ENCODE results near the gene ZNF319. TPM values are rescaled to one million over a fixed set of nuclear protein-coding genes. Genes with fewer than 3 reads are reported as not detected.

The ZNF319 gene
- total and polyA plus RNA-seq, 7 experiments from 2014 or later = 4.4 to 20.8 (median 12.5) TPM

DNA sequence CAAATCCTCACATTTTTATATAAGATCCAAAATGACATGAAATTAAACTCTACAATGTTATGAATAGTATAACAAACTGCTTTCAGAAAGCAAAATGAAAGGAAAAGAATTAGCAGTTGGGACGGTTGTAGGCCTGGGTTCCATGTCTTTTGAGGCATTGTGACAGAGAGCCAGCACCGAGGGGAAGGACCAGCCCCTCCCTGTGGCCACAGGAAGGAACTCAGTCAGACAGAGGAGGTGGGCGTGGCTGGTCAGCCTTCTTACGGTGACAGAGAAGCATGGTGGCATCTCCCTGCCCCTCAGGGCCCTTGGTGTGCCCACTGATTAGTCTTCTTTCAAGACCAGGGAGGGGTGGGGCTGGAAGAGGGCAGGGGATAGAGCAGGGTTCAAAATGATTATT is 5.7 kb downstream of the ZNF319 start:
- ATAC-seq = peak; percentile 72
- Mint-ChIP-seq H3K4me3 (peak overlapping the region in 5 of 10 donors; percentile 1 to 41 (median 19)), H3K4me1 (peaks cover 33 to 59% (median 41%) of the 10 kb centered on the region in 7 donors), H3K27ac (peak overlapping the region in 8 of 9 donors; percentile 72 to 90 (median 84)), H3K36me3 (peaks cover 0 to 11% (median 0%) of the 10 kb centered on the region in 5 donors), H3K27me3 (no peaks in the 10 kb centered on the region), H3K9me3 (no peaks in the 10 kb centered on the region)
- DNase-seq = peak in 1 of 9 donors; percentile 20
- Histone ChIP-seq H3K9me3 (ENCODE audit: control insufficient read depth in 2 of 3, low read length in 3 of 3) (no peaks in the 10 kb centered on the region), H3K4me1 (ENCODE audit: control insufficient read depth in 2 of 2, insufficient read depth in 2 of 2, low read length in 2 of 2) (peaks cover 43 to 55% of the 10 kb centered on the region in 2 donors), H3K4me3 (ENCODE audit: low read length) (no peak overlapping the region), H3K36me3 (ENCODE audit: control insufficient read depth in 2 of 3, insufficient read depth in 3 of 3, low read length in 3 of 3) (peaks cover 0 to 41% (median 12%) of the 10 kb centered on the region in 3 experiments), H3K27ac (ENCODE audit: low read depth, low read length) (peak overlapping the region; percentile 46), H3K27me3 (ENCODE audit: control insufficient read depth in 2 of 2, insufficient read depth in 2 of 2, low read length in 2 of 2) (no peaks in the 10 kb centered on the region)
- intact Hi-C loops (cut with micrococcal nuclease) = loop anchor here in 1 of 2 donors (5.0 kb wide), 1 partner anchor 402 kb away; no protein-coding TSS in a partner anchor
- ChIA-PET CTCF (no interaction called here), POLR2A (no interaction called here)

- H3K4me3 ChIP-seq (ENCODE audit: low read length) = no peak overlapping the region
- peaks cover 0 to 11% (median 0%) of the 10 kb centered on the region in 5 donors for H3K36me3 Mint-ChIP-seq
- no peaks in the 10 kb centered on the region for H3K9me3 ChIP-seq (ENCODE audit: control insufficient read depth in 2 of 3, low read length in 3 of 3)
- ChIA-PET POLR2A (interaction anchor here (0.7 to 1.5 kb wide), 2 partner anchors 16 to 44 kb away, joined by 3 read pairs; no protein-coding TSS in a partner anchor), CTCF (no interaction called here)
- peak overlapping the region; percentile 39 for H3K27ac ChIP-seq (ENCODE audit: low read depth, low read length)
- peaks cover 43 to 50% of the 10 kb centered on the region in 2 donors for H3K4me1 ChIP-seq (ENCODE audit: control insufficient read depth in 2 of 2, insufficient read depth in 2 of 2, low read length in 2 of 2)
- no peaks in the 10 kb centered on the region for H3K27me3 Mint-ChIP-seq
- peak overlapping the region in 3 of 10 donors; percentile 16 to 41 (median 29) for H3K4me3 Mint-ChIP-seq
- intact Hi-C loops (cut with micrococcal nuclease) = no loop called here
- H3K9me3 Mint-ChIP-seq = no peaks in the 10 kb centered on the region
- H3K27ac Mint-ChIP-seq = peak overlapping the region in 8 of 9 donors; percentile 43 to 90 (median 80)
- peaks cover 0 to 41% (median 12%) of the 10 kb centered on the region in 3 experiments for H3K36me3 ChIP-seq (ENCODE audit: control insufficient read depth in 2 of 3, insufficient read depth in 3 of 3, low read length in 3 of 3)
- no peaks in the 10 kb centered on the region for H3K27me3 ChIP-seq (ENCODE audit: control insufficient read depth in 2 of 2, insufficient read depth in 2 of 2, low read length in 2 of 2)
- no peak for DNase-seq
- peaks cover 32 to 55% (median 41%) of the 10 kb centered on the region in 7 donors for H3K4me1 Mint-ChIP-seq
- no peak for ATAC-seq
Observed at GRCh38 chr16:57994361-57994760, 6.1 kb downstream of the ZNF319 start.

DNA sequence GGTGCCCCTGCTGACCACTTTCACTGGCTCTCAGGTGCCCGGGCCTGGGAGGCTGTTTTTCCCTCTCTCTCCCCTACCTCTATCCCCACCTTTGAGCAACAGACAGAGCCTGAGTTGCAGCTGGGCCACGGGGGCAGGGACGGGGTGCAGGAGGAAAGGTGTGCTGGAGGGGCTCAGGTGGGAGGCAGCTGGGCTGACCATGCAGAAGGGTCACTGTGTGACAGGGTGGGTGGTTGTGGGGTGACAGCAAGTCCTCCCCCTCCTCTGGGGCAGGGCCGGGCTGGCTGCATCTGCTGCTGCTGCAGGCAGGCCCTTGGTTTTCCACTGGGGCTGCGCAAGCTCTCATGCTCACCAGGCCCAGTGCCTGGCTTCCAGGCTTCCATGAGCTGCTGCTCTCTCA is 6.6 kb downstream of the ZNF319 start:
- no peaks in the 10 kb centered on the region for H3K9me3 ChIP-seq (ENCODE audit: control insufficient read depth in 2 of 3, low read length in 3 of 3)
- intact Hi-C loops (cut with micrococcal nuclease) = no loop called here
- ChIA-PET POLR2A (interaction anchor here (0.7 to 1.5 kb wide), 2 partner anchors 16 to 45 kb away, joined by 3 read pairs; no protein-coding TSS in a partner anchor), CTCF (no interaction called here)
- Mint-ChIP-seq H3K36me3 (peaks cover 0 to 11% (median 0%) of the 10 kb centered on the region in 5 donors), H3K27me3 (no peaks in the 10 kb centered on the region), H3K9me3 (no peaks in the 10 kb centered on the region), H3K27ac (peak overlapping the region in 6 of 9 donors; percentile 72 to 90 (median 84)), H3K4me3 (no peak overlapping the region), H3K4me1 (peaks cover 28 to 51% (median 36%) of the 10 kb centered on the region in 7 donors)
- peak overlapping the region; percentile 39 for H3K27ac ChIP-seq (ENCODE audit: low read depth, low read length)
- peaks cover 0 to 41% (median 12%) of the 10 kb centered on the region in 3 experiments for H3K36me3 ChIP-seq (ENCODE audit: control insufficient read depth in 2 of 3, insufficient read depth in 3 of 3, low read length in 3 of 3)
- no peak for ATAC-seq
- H3K27me3 ChIP-seq (ENCODE audit: control insufficient read depth in 2 of 2, insufficient read depth in 2 of 2, low read length in 2 of 2) = no peaks in the 10 kb centered on the region
- peaks cover 39 to 46% of the 10 kb centered on the region in 2 donors for H3K4me1 ChIP-seq (ENCODE audit: control insufficient read depth in 2 of 2, insufficient read depth in 2 of 2, low read length in 2 of 2)
- DNase-seq = no peak
- no peak overlapping the region for H3K4me3 ChIP-seq (ENCODE audit: low read length)

DNA sequence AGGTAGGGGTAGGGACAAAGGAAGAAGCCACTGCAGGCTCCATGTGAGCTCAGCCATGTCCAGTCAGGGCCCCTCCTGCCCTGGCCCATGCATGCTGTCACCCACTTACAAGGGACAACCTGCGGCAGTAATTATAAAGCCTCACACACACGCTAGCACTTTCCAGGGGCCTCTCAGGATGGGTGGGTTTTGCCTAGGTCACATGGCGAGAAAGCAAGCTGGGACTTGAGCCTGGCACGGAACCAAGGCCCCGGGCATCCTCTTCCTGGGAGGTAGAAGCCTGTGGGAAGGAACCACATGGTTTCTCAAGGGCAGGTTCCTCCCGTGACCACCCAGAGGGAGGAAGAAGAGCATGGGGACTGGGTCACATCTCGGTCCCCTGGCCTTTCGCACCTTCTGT is 7.0 kb downstream of the ZNF319 start:
- ATAC-seq = no peak
- Mint-ChIP-seq H3K4me1 (peaks cover 23 to 46% (median 32%) of the 10 kb centered on the region in 7 donors), H3K4me3 (no peak overlapping the region), H3K9me3 (no peaks in the 10 kb centered on the region), H3K27me3 (no peaks in the 10 kb centered on the region), H3K27ac (peak overlapping the region in 5 of 9 donors; percentile 7 to 81 (median 76)), H3K36me3 (peaks cover 0 to 11% (median 0%) of the 10 kb centered on the region in 5 donors)
- Histone ChIP-seq H3K4me3 (ENCODE audit: low read length) (no peak overlapping the region), H3K27ac (ENCODE audit: low read depth, low read length) (peak overlapping the region; percentile 39), H3K9me3 (ENCODE audit: control insufficient read depth in 2 of 3, low read length in 3 of 3) (no peaks in the 10 kb centered on the region), H3K36me3 (ENCODE audit: control insufficient read depth in 2 of 3, insufficient read depth in 3 of 3, low read length in 3 of 3) (peaks cover 0 to 41% (median 12%) of the 10 kb centered on the region in 3 experiments), H3K27me3 (ENCODE audit: control insufficient read depth in 2 of 2, insufficient read depth in 2 of 2, low read length in 2 of 2) (no peaks in the 10 kb centered on the region), H3K4me1 (ENCODE audit: control insufficient read depth in 2 of 2, insufficient read depth in 2 of 2, low read length in 2 of 2) (peaks cover 35 to 41% of the 10 kb centered on the region in 2 donors)
- no peak for DNase-seq
- intact Hi-C loops (cut with micrococcal nuclease) = no loop called here
- CTCF ChIA-PET = no interaction called here
- POLR2A ChIA-PET = interaction anchor here (1.5 kb wide), 1 partner anchor 17 kb away, joined by 3 read pairs; no protein-coding TSS in a partner anchor

- no peak overlapping the region for H3K4me3 ChIP-seq (ENCODE audit: low read length)
- no peaks in the 10 kb centered on the region for H3K9me3 ChIP-seq (ENCODE audit: control insufficient read depth in 2 of 3, low read length in 3 of 3)
- H3K36me3 Mint-ChIP-seq = peaks cover 0 to 8% (median 0%) of the 10 kb centered on the region in 5 donors
- CTCF ChIA-PET = interaction anchor here (0.6 kb wide), 1 partner anchor 93 kb away, joined by 3 read pairs; no protein-coding TSS in a partner anchor
- peak overlapping the region in 5 of 9 donors; percentile 7 to 81 (median 60) for H3K27ac Mint-ChIP-seq
- no peak overlapping the region for H3K4me3 Mint-ChIP-seq
- intact Hi-C loops (cut with micrococcal nuclease) = no loop called here
- peaks cover 0 to 31% (median 12%) of the 10 kb centered on the region in 3 experiments for H3K36me3 ChIP-seq (ENCODE audit: control insufficient read depth in 2 of 3, insufficient read depth in 3 of 3, low read length in 3 of 3)
- POLR2A ChIA-PET = interaction anchor here (0.7 kb wide), 1 partner anchor 528 kb away, joined by 3 read pairs; no protein-coding TSS in a partner anchor
- H3K27me3 ChIP-seq (ENCODE audit: control insufficient read depth in 2 of 2, insufficient read depth in 2 of 2, low read length in 2 of 2) = no peaks in the 10 kb centered on the region
- ATAC-seq (no peak), DNase-seq (no peak)
- peaks cover 0 to 3% (median 0%) of the 10 kb centered on the region in 5 donors for H3K27me3 Mint-ChIP-seq
- H3K27ac ChIP-seq (ENCODE audit: low read depth, low read length) = no peak overlapping the region
- peaks cover 22 to 28% of the 10 kb centered on the region in 2 donors for H3K4me1 ChIP-seq (ENCODE audit: control insufficient read depth in 2 of 2, insufficient read depth in 2 of 2, low read length in 2 of 2)
- peaks cover 9 to 33% (median 20%) of the 10 kb centered on the region in 7 donors for H3K4me1 Mint-ChIP-seq
- H3K9me3 Mint-ChIP-seq = no peaks in the 10 kb centered on the region
Observed at GRCh38 chr16:57992084-57992483, 8.4 kb downstream of the ZNF319 start.

GRCh38 chr16:57991551-57992059 is 8.9 kb downstream of the ZNF319 start:
- Histone ChIP-seq H3K4me1 (ENCODE audit: control insufficient read depth in 2 of 2, insufficient read depth in 2 of 2, low read length in 2 of 2) (peaks cover 17 to 23% of the 10 kb centered on the region in 2 donors), H3K9me3 (ENCODE audit: control insufficient read depth in 2 of 3, low read length in 3 of 3) (no peaks in the 10 kb centered on the region), H3K27me3 (ENCODE audit: control insufficient read depth in 2 of 2, insufficient read depth in 2 of 2, low read length in 2 of 2) (no peaks in the 10 kb centered on the region), H3K4me3 (ENCODE audit: low read length) (no peak overlapping the region), H3K27ac (ENCODE audit: low read depth, low read length) (no peak overlapping the region), H3K36me3 (ENCODE audit: control insufficient read depth in 2 of 3, insufficient read depth in 3 of 3, low read length in 3 of 3) (peaks cover 0 to 26% (median 8%) of the 10 kb centered on the region in 3 experiments)
- Mint-ChIP-seq H3K9me3 (no peaks in the 10 kb centered on the region), H3K27me3 (peaks cover 0 to 7% (median 0%) of the 10 kb centered on the region in 5 donors), H3K4me3 (no peak overlapping the region), H3K36me3 (peaks cover 0 to 7% (median 0%) of the 10 kb centered on the region in 5 donors), H3K4me1 (peaks cover 8 to 31% (median 17%) of the 10 kb centered on the region in 7 donors), H3K27ac (peak overlapping the region in 4 of 9 donors; percentile 7 to 56 (median 47))
- ATAC-seq (no peak), DNase-seq (no peak)
- intact Hi-C loops (cut with micrococcal nuclease) = no loop called here
- ChIA-PET POLR2A (interaction anchor here (2.6 kb wide), 1 partner anchor 9 kb away, joined by 9 read pairs; the partner anchor contains the start of genes USB1 and ZNF319), CTCF (interaction anchor here (0.6 kb wide), 1 partner anchor 93 kb away, joined by 3 read pairs; no protein-coding TSS in a partner anchor)

Data from naive thymus-derived CD4-positive, alpha-beta T cell (primary cell).